Loucy (cell line): ENCODE results near the gene LIPI.

Source experiments
- H2AFZ ChIP-seq: fragments of 200-600 bp; sonication (generic); 2 replicates; pipeline ENCODE4 v1.6.0; 2016; ENCODE audit warnings: antibody characterized with exemption, mild to moderate bottlenecking, low read length, moderate library complexity
- H3F3A ChIP-seq: fragments of 200-600 bp; 2 replicates; pipeline ENCODE4 v1.6.0; 2016; ENCODE audit warnings: antibody characterized with exemption, low read depth, mild to moderate bottlenecking
- H3K27me3 ChIP-seq: fragments of 200-600 bp; sonication (generic); 2 replicates; pipeline ENCODE4 v1.6.1; 2014; ENCODE audit warnings: low read length, mild to moderate bottlenecking; ENCODE audit not compliant: insufficient read depth, poor library complexity, severe bottlenecking
- H3K36me3 ChIP-seq: fragments of 200-600 bp; sonication (generic); 2 replicates; pipeline ENCODE4 v1.6.1; 2016; ENCODE audit warnings: low read length; ENCODE audit not compliant: insufficient read depth
- H3K4me1 ChIP-seq: fragments of 200-600 bp; sonication (generic); 2 replicates; pipeline ENCODE4 v1.5.1; 2014; ENCODE audit warnings: low read length, mild to moderate bottlenecking; ENCODE audit not compliant: insufficient read depth, poor library complexity, severe bottlenecking
- H3K4me2 ChIP-seq: fragments of 200-600 bp; sonication (generic); 2 replicates; pipeline ENCODE4 v1.6.0; 2014; ENCODE audit warnings: antibody characterized with exemption, low read length, low read depth, mild to moderate bottlenecking; ENCODE audit not compliant: poor library complexity, severe bottlenecking
- H3K4me3 ChIP-seq: fragments of 200-600 bp; sonication (generic); 2 replicates; pipeline ENCODE4 v1.5.1; 2014; ENCODE audit warnings: low read length, mild to moderate bottlenecking, mixed read lengths; ENCODE audit not compliant: poor library complexity, severe bottlenecking
- H3K79me2 ChIP-seq: fragments of 200-600 bp; sonication (generic); 2 replicates; pipeline ENCODE4 v1.6.1; 2014; ENCODE audit warnings: low read length; ENCODE audit not compliant: insufficient read depth
- H3K9ac ChIP-seq: fragments of 200-600 bp; sonication (generic); 2 replicates; pipeline ENCODE4 v1.6.0; 2014; ENCODE audit warnings: mild to moderate bottlenecking, low read depth, low read length, moderate library complexity; ENCODE audit not compliant: poor library complexity, severe bottlenecking
- H3K9me2 ChIP-seq: fragments of 200-600 bp; sonication (generic); replicated peaks from 2 replicates; pipeline ENCODE4 v1.6.1; 2016; ENCODE audit warnings: low read depth, low read length, mixed read lengths
- H3K9me3 ChIP-seq: fragments of 200-600 bp; sonication (generic); 2 replicates; pipeline ENCODE4 v1.6.1; 2014; ENCODE audit warnings: mild to moderate bottlenecking, antibody characterized with exemption, low read length, low read depth; ENCODE audit not compliant: insufficient read depth
- H4K20me1 ChIP-seq: fragments of 200-600 bp; sonication (generic); 2 replicates; pipeline ENCODE4 v1.6.0; 2014; ENCODE audit warnings: antibody characterized with exemption, low read length, mild to moderate bottlenecking; ENCODE audit not compliant: insufficient read depth, poor library complexity, severe bottlenecking
- EZH2phosphoT487 ChIP-seq: fragments of 200-600 bp; IDR thresholded peaks from 2 replicates; pipeline ENCODE4 v1.6.1; 2018; ENCODE audit warnings: antibody characterized with exemption, mild to moderate bottlenecking, moderate library complexity, borderline replicate concordance
- TF ChIP-seq, protein P1 (sequence below): fragments of 200-600 bp; sonication (generic); conservative IDR thresholded peaks from 2 replicates; pipeline ENCODE4 v1.5.1; 2014; ENCODE audit warnings: mild to moderate bottlenecking, antibody characterized with exemption, low read length

Gene LIPI

GRCh38 chr21:14121719-14122118, 89.0 kb downstream of the LIPI start:
- H2AFZ ChIP-seq: no peak overlapping the region
- no peaks in the 10 kb centered on the region for H3K79me2 ChIP-seq
- peaks cover 12% of the 10 kb centered on the region for H3K4me1 ChIP-seq
- no peak overlapping the region for H3K9ac ChIP-seq
- no peaks in the 10 kb centered on the region for H3K9me3 ChIP-seq
- TF ChIP-seq, protein P1, sequence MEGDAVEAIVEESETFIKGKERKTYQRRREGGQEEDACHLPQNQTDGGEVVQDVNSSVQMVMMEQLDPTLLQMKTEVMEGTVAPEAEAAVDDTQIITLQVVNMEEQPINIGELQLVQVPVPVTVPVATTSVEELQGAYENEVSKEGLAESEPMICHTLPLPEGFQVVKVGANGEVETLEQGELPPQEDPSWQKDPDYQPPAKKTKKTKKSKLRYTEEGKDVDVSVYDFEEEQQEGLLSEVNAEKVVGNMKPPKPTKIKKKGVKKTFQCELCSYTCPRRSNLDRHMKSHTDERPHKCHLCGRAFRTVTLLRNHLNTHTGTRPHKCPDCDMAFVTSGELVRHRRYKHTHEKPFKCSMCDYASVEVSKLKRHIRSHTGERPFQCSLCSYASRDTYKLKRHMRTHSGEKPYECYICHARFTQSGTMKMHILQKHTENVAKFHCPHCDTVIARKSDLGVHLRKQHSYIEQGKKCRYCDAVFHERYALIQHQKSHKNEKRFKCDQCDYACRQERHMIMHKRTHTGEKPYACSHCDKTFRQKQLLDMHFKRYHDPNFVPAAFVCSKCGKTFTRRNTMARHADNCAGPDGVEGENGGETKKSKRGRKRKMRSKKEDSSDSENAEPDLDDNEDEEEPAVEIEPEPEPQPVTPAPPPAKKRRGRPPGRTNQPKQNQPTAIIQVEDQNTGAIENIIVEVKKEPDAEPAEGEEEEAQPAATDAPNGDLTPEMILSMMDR: no peak
- no peak for TF ChIP-seq EZH2phosphoT487
- no peak overlapping the region for H3K4me2 ChIP-seq
- H4K20me1 ChIP-seq: no peaks in the 10 kb centered on the region
- no peaks in the 10 kb centered on the region for H3K27me3 ChIP-seq
- no peaks in the 10 kb centered on the region for H3K9me2 ChIP-seq
- no peaks in the 10 kb centered on the region for H3K36me3 ChIP-seq
- H3K4me3 ChIP-seq: no peak overlapping the region
- no peaks in the 10 kb centered on the region for H3F3A ChIP-seq

DNA sequence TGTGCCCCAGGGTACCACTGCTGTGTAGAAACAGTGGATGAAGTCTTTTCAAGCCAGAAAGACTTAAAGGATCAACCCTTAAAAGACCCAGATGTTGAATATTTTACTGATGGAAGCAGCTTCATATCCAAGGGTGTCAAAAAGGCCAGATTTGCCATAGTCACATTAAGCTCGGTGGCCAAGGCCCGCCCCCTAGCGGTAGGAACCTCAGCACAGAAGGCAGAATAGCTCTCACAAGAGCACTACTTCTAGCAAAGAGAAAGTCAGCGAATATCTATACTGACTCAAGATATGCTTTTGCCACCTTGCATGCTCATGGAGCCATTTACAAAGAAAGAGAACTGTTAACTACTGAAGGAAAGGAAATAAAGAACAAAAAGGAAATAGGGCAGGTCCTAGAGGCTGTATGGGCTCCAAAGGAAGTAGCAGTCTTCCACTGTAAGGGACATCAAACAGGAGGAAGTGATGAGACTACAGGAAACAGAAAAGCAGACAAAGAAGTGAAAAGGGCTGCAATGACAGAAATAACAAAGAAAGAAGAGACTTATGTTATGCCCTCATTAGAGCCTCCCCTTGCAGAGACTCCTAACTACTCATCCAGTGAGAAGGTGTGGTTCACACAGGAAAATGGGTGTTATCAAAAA, 90.5 kb downstream of the LIPI start:
- no peak for TF ChIP-seq EZH2phosphoT487
- TF ChIP-seq, protein P1: peak; percentile 99
- peak overlapping the region; percentile 30 for H3K4me3 ChIP-seq
- H3K9ac ChIP-seq: no peak overlapping the region
- no peaks in the 10 kb centered on the region for H4K20me1 ChIP-seq
- H3F3A ChIP-seq: no peaks in the 10 kb centered on the region
- H3K27me3 ChIP-seq: no peaks in the 10 kb centered on the region
- peak overlapping the region; percentile 46 for H3K4me2 ChIP-seq
- no peaks in the 10 kb centered on the region for H3K36me3 ChIP-seq
- no peaks in the 10 kb centered on the region for H3K79me2 ChIP-seq
- H3K9me2 ChIP-seq: no peaks in the 10 kb centered on the region
- peaks cover 12% of the 10 kb centered on the region for H3K4me1 ChIP-seq
- no peaks in the 10 kb centered on the region for H3K9me3 ChIP-seq
- H2AFZ ChIP-seq: peak overlapping the region; percentile 44; the same call in 1 of the 2 replicates

DNA sequence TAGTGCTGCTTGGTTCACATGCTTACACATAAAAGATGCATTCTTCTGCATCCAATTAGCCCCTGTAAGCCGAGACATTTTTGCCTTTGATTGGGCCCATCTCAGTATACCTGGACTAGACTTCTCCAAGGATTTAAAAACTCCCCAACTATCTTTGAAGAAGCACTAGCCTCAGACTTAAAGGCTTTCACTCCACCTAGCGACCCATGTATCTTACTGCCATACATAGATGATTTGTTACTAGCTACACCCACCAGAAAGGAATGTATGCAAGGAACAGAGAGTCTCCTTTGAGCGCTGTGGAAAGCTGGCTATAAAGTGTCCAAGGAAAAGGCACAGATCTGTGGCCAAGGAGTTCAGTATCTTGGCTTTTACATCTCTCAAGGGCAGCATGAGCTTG, 91.7 kb downstream of the LIPI start:
- no peaks in the 10 kb centered on the region for H3F3A ChIP-seq
- H3K9ac ChIP-seq: no peak overlapping the region
- no peaks in the 10 kb centered on the region for H3K36me3 ChIP-seq
- no peak overlapping the region for H2AFZ ChIP-seq
- H3K4me2 ChIP-seq: no peak overlapping the region
- TF ChIP-seq, protein P1: no peak
- TF ChIP-seq EZH2phosphoT487: no peak
- H3K9me3 ChIP-seq: no peaks in the 10 kb centered on the region
- no peaks in the 10 kb centered on the region for H3K9me2 ChIP-seq
- H3K4me1 ChIP-seq: peaks cover 12% of the 10 kb centered on the region
- H3K4me3 ChIP-seq: no peak overlapping the region
- H4K20me1 ChIP-seq: no peaks in the 10 kb centered on the region
- H3K27me3 ChIP-seq: no peaks in the 10 kb centered on the region
- no peaks in the 10 kb centered on the region for H3K79me2 ChIP-seq
